ENCODE results near the gene RSBN1.
"Not testable (repeated sequence)": the region's sequence is repeated elsewhere in the genome, so short reads cannot be mapped to it uniquely, and the experiment has no call there.

RSBN1 gene

GRCh38 chr1:113857776-113858175, 45.5 kb upstream of the RSBN1 start:
- TF ChIP-seq CTCF (IDR thresholded peaks at IDR 0.05; ENCODE audit: borderline replicate concordance, control extremely low read depth, extremely low read depth, insufficient read depth, missing control alignments) = no peak
- DNase-seq (ENCODE audit: low spot score) = no peak
- in situ Hi-C loops (cut with MboI; ENCODE audit: low sequenced_read_pairs, unreplicated experiment) = no loop called here

GRCh38 chr1:113856401-113856790, 44.1 kb upstream of the RSBN1 start:
- no peak for DNase-seq (ENCODE audit: low spot score)
- in situ Hi-C loops (cut with MboI; ENCODE audit: low sequenced_read_pairs, unreplicated experiment) = no loop called here
- no peak for TF ChIP-seq CTCF (IDR thresholded peaks at IDR 0.05; ENCODE audit: borderline replicate concordance, control extremely low read depth, extremely low read depth, insufficient read depth, missing control alignments)

- DNase-seq (ENCODE audit: low spot score) = no peak
- TF ChIP-seq CTCF (IDR thresholded peaks at IDR 0.05; ENCODE audit: borderline replicate concordance, control extremely low read depth, extremely low read depth, insufficient read depth, missing control alignments) = no peak
- in situ Hi-C loops (cut with MboI; ENCODE audit: low sequenced_read_pairs, unreplicated experiment) = no loop called here
These were observed 43.5 kb upstream of the RSBN1 start for GRCh38 chr1:113855630-113856400.

GRCh38 chr1:113854234-113854633, 42.0 kb upstream of the RSBN1 start:
- DNase-seq (ENCODE audit: low spot score) = no peak
- TF ChIP-seq CTCF (IDR thresholded peaks at IDR 0.05; ENCODE audit: borderline replicate concordance, control extremely low read depth, extremely low read depth, insufficient read depth, missing control alignments) = no peak
- in situ Hi-C loops (cut with MboI; ENCODE audit: low sequenced_read_pairs, unreplicated experiment) = no loop called here

GRCh38 chr1:113852694-113853093, 40.4 kb upstream of the RSBN1 start:
- DNase-seq (ENCODE audit: low spot score); in situ Hi-C loops (cut with MboI; ENCODE audit: low sequenced_read_pairs, unreplicated experiment): not testable (repeated sequence)

GRCh38 chr1:113850127-113850796, 38.0 kb upstream of the RSBN1 start:
- in situ Hi-C loops (cut with MboI; ENCODE audit: low sequenced_read_pairs, unreplicated experiment) = no loop called here
- DNase-seq (ENCODE audit: low spot score) = no peak
- TF ChIP-seq CTCF (IDR thresholded peaks at IDR 0.05; ENCODE audit: borderline replicate concordance, control extremely low read depth, extremely low read depth, insufficient read depth, missing control alignments) = no peak

GRCh38 chr1:113849072-113849471, 36.8 kb upstream of the RSBN1 start:
- in situ Hi-C loops (cut with MboI; ENCODE audit: low sequenced_read_pairs, unreplicated experiment) = no loop called here
- TF ChIP-seq CTCF (IDR thresholded peaks at IDR 0.05; ENCODE audit: borderline replicate concordance, control extremely low read depth, extremely low read depth, insufficient read depth, missing control alignments) = no peak
- no peak for DNase-seq (ENCODE audit: low spot score)

Measured in GM13976 (cell line).